A549 (cell line): Measurements from ENCODE around the gene CCDC88B. TPM values are rescaled to one million over a fixed set of nuclear protein-coding genes. Genes with fewer than 3 reads are reported as not detected.

ENCODE experiments used
- ATAC-seq, 2 experiments: fragments of 200-7000 bp in 1 of 2; fragments of >200 bp in 1 of 2; cut with Nextera tagmentation in 1 of 2; cut with Tn5 transposase in 1 of 2; 3 replicates each; pipeline versions ENCODE4 v1.8.0 to v1.9.1; 2018 to 2020; ENCODE audit warnings: mild to moderate bottlenecking in 1 of 2, moderate library complexity in 1 of 2
- CTCF ChIA-PET: fragments of 300-600 bp; sonication (Branson Sonifier 250); formaldehyde crosslinking; extraction: SDS; loops from one replicate; lab custom pipeline; 2021; ENCODE audit warnings: antibody characterized with exemption, inconsistent platforms; lab: Yijun Ruan, JAX
- POLR2A ChIA-PET: fragments of 350-600 bp; formaldehyde crosslinking; extraction: SDS; loops from one replicate; lab custom pipeline; 2021; ENCODE audit warnings: antibody characterized with exemption, inconsistent platforms; lab: Yijun Ruan, JAX
- DNase-seq, 2 experiments: peaks; one replicate each; pipeline versions ENCODE4 v3.0.0 to v3.0.0-alpha.2; 2011 to 2016; ENCODE audit warnings: low read depth in 1 of 2, low spot score in 1 of 2
- FAIRE-seq: peaks from 2 replicates; lab custom pipeline; 2011; peaks lifted over from hg19 to GRCh38; lab: Jason Lieb, UNC
- H3K27ac ChIP-seq, 2 experiments: fragments of >200 bp; sonication (Bioruptor Twin); formaldehyde crosslinking; 3 replicates each; pipeline ENCODE4 v1.5.1; 2016 to 2017
- H3K4me1 ChIP-seq: fragments of >200 bp; sonication (Bioruptor Twin); formaldehyde crosslinking; 3 replicates; pipeline ENCODE4 v1.6.1; 2016
- H3K4me2 ChIP-seq: fragments of >200 bp; sonication (Bioruptor Twin); formaldehyde crosslinking; 3 replicates; pipeline ENCODE4 v1.6.1; 2016
- H3K4me3 ChIP-seq: fragments of >200 bp; sonication (Bioruptor Twin); formaldehyde crosslinking; 3 replicates; pipeline ENCODE4 v1.5.1; 2016
- H3K9me3 ChIP-seq: fragments of >200 bp; sonication (Bioruptor Twin); formaldehyde crosslinking; 3 replicates; pipeline ENCODE4 v1.6.1; 2016
- ATOH8 ChIP-seq: fragments of 250-450 bp; sonication (Bioruptor Pico); IDR thresholded peaks from 2 replicates; pipeline ENCODE4 v1.5.0; 2020; ENCODE audit warnings: low read depth, mild to moderate bottlenecking, moderate library complexity
- CBX8 ChIP-seq: fragments of 200-600 bp; sonication (generic); IDR thresholded peaks from 2 replicates; pipeline ENCODE4 v1.6.1; 2016
- CHD4 ChIP-seq: fragments of 200-600 bp; sonication (generic); IDR thresholded peaks from 2 replicates; pipeline ENCODE4 v1.6.1; 2016; ENCODE audit warnings: antibody characterized with exemption, mild to moderate bottlenecking, borderline replicate concordance
- EHF ChIP-seq: fragments of 250-450 bp; sonication (Bioruptor Pico); IDR thresholded peaks from 2 replicates; pipeline ENCODE4 v1.5.0; 2020; ENCODE audit warnings: mild to moderate bottlenecking
- EHMT2 ChIP-seq: fragments of 200-600 bp; sonication (generic); IDR thresholded peaks from 2 replicates; pipeline ENCODE4 v1.6.1; 2016; ENCODE audit warnings: antibody characterized with exemption, low read depth, mild to moderate bottlenecking, moderate library complexity
- ELK1 ChIP-seq: fragments of 150-350 bp; IDR thresholded peaks from 2 replicates; pipeline ENCODE4 v1.6.1; 2014; ENCODE audit warnings: low read depth, mild to moderate bottlenecking, low read length
- EP300 ChIP-seq, 2 experiments: fragments of >200 bp; sonication (Bioruptor Twin); formaldehyde crosslinking; IDR thresholded peaks; 2 replicates in 1 of 2; 3 replicates in 1 of 2; pipeline ENCODE4 v1.6.1; 2016 to 2017
- ESRRA ChIP-seq: fragments of 150-350 bp; IDR thresholded peaks from 2 replicates; pipeline ENCODE4 v1.6.1; 2014; ENCODE audit warnings: mild to moderate bottlenecking, low read length, borderline replicate concordance
- FOXS1 ChIP-seq: fragments of 250-450 bp; sonication (Bioruptor Pico); IDR thresholded peaks from 2 replicates; pipeline ENCODE4 v1.5.0; 2020; ENCODE audit warnings: mild to moderate bottlenecking, moderate library complexity
- GATA3 ChIP-seq: IDR thresholded peaks from 2 replicates; pipeline ENCODE4 v1.6.1; 2012; ENCODE audit warnings: borderline replicate concordance
- HDAC2 ChIP-seq: fragments of 200-600 bp; sonication (generic); IDR thresholded peaks from 2 replicates; pipeline ENCODE4 v1.6.1; 2016
- HEYL ChIP-seq: fragments of 250-450 bp; sonication (Bioruptor Pico); IDR thresholded peaks from 2 replicates; pipeline ENCODE4 v1.8.0; 2021; ENCODE audit warnings: mild to moderate bottlenecking, moderate library complexity
- HOXA7 ChIP-seq: fragments of 250-450 bp; sonication (Bioruptor Pico); IDR thresholded peaks from 2 replicates; pipeline ENCODE4 v1.5.0; 2020; ENCODE audit warnings: mild to moderate bottlenecking, moderate library complexity
- KDM5A ChIP-seq: fragments of 200-600 bp; sonication (generic); IDR thresholded peaks from 2 replicates; pipeline ENCODE4 v1.6.1; 2016; ENCODE audit warnings: antibody characterized with exemption, mild to moderate bottlenecking
- MAZ ChIP-seq: fragments of 150-350 bp; IDR thresholded peaks from 2 replicates; pipeline ENCODE4 v1.6.1; 2014; ENCODE audit warnings: antibody characterized with exemption, low read depth, low read length, borderline replicate concordance
- NPAS2 ChIP-seq: fragments of 250-450 bp; sonication (Bioruptor Pico); IDR thresholded peaks from 2 replicates; pipeline ENCODE4 v1.8.0; 2022; ENCODE audit warnings: mild to moderate bottlenecking, moderate library complexity, borderline replicate concordance
- PBX3 ChIP-seq: IDR thresholded peaks from 2 replicates; pipeline ENCODE4 v1.6.1; 2012
- RCOR1 ChIP-seq: fragments of 150-350 bp; IDR thresholded peaks from 2 replicates; pipeline ENCODE4 v1.6.1; 2014; ENCODE audit warnings: antibody characterized with exemption, low read length, low read depth
- RNF2 ChIP-seq: fragments of 200-600 bp; sonication (generic); IDR thresholded peaks from 2 replicates; pipeline ENCODE4 v1.6.1; 2016; ENCODE audit warnings: low read depth, mild to moderate bottlenecking, antibody characterized with exemption, moderate library complexity, borderline replicate concordance
- SREBF2 ChIP-seq: fragments of 450-650 bp; IDR thresholded peaks from 2 replicates; pipeline ENCODE4 v1.6.1; 2014; ENCODE audit warnings: mild to moderate bottlenecking, moderate library complexity
- TFCP2L1 ChIP-seq: fragments of 250-450 bp; sonication (Bioruptor Pico); IDR thresholded peaks from 2 replicates; pipeline ENCODE4 v1.5.0; 2021; ENCODE audit warnings: mild to moderate bottlenecking
- ZC3H11A ChIP-seq: fragments of 450-650 bp; IDR thresholded peaks from 2 replicates; pipeline ENCODE4 v1.6.1; 2014; ENCODE audit warnings: antibody characterized with exemption, mild to moderate bottlenecking
- ZFP36 ChIP-seq: fragments of 450-650 bp; IDR thresholded peaks from 2 replicates; pipeline ENCODE4 v1.6.1; 2014; ENCODE audit warnings: borderline replicate concordance; ENCODE audit not compliant: partially characterized antibody
- ZSCAN20 ChIP-seq: fragments of 250-450 bp; sonication (Bioruptor Pico); IDR thresholded peaks from 2 replicates; pipeline ENCODE4 v1.8.0; 2022; ENCODE audit warnings: mild to moderate bottlenecking, moderate library complexity
- WGBS: methylation state at CpG from one replicate; pipeline ENCODE4 v1.1.6; 2017; ENCODE audit errors: missing lambda C conversion rate; 5-methylcytosine and 5-hydroxymethylcytosine counted together
- polyA plus RNA-seq, 4 experiments: library from polyadenylated mRNA; depleted of rRNA in 3 of 4; stranded (reverse); fragments of >200 nt; fragmentation: RNase III in 1 of 4; extraction: RNeasy Plus Mini Kit Qiagen cat#74134 plus additional on column Dnase treatment in 1 of 4; gene quantifications; 2 replicates in 3 of 4; 3 replicates in 1 of 4; pipeline ENCODE4 v1.2.3, GENCODE V29; 2011 to 2017

Gene CCDC88B
- polyA plus RNA-seq, 2 of the 4 experiments (the other 2 are of a cell fraction) = 4.8 to 8.8 TPM

- TF ChIP-seq SREBF2 (no peak), ZFP36 (no peak), ATOH8 (CRISPR knock-in tag) (no peak)
- no peaks in the 10 kb centered on the region; the same call in 2 of the 3 replicates for H3K4me1 ChIP-seq
- no peaks in the 10 kb centered on the region for H3K9me3 ChIP-seq
- WGBS = 88% methylated on average over 11 of the region's 11 CpGs
- FAIRE-seq (no peak), DNase-seq (no peak), ATAC-seq (no peak)
- ChIA-PET POLR2A (no interaction called here), CTCF (interaction anchor here (1.2 to 13.4 kb wide), 6 partner anchors 7 to 120 kb away, joined by 3 to 312 read pairs (median 5); partner anchors contain the start of genes CATSPERZ, CCDC88B, ESRRA and PRDX5)
- H3K4me3 ChIP-seq = no peak overlapping the region
- no peak overlapping the region for H3K4me2 ChIP-seq
- no peak overlapping the region for H3K27ac ChIP-seq
These were observed 15.1 kb upstream of the CCDC88B start for GRCh38 chr11:64324692-64325469.

GRCh38 chr11:64327375-64327774 lies 12.6 kb upstream of the CCDC88B start:
- ChIA-PET POLR2A (interaction anchor here (1.5 kb wide), 1 partner anchor 9 kb away, joined by 11 read pairs; the partner anchor contains the start of gene PRDX5), CTCF (interaction anchor here (1.0 to 13.4 kb wide), 3 partner anchors 9 to 25 kb away, joined by 11 to 312 read pairs (median 55); partner anchors contain the start of genes CATSPERZ, CCDC88B, ESRRA and PRDX5)
- H3K9me3 ChIP-seq = no peaks in the 10 kb centered on the region
- DNase-seq = no peak
- 87% methylated on average over 2 of the region's 2 CpGs for WGBS
- H3K4me1 ChIP-seq = peaks cover 16% of the 10 kb centered on the region
- no peak overlapping the region for H3K4me2 ChIP-seq
- no peak overlapping the region for H3K4me3 ChIP-seq
- no peak for ATAC-seq
- FAIRE-seq = no peak
- TF ChIP-seq ESRRA (no peak), ELK1 (no peak), CHD4 (no peak), ZFP36 (no peak), HDAC2 (no peak), RCOR1 (no peak), EHMT2 (no peak), RNF2 (no peak), NPAS2 (no peak), MAZ (no peak), TFCP2L1 (CRISPR knock-in tag) (no peak), ZC3H11A (no peak)
- H3K27ac ChIP-seq = no peak overlapping the region

GRCh38 chr11:64327993-64328392 lies 12.0 kb upstream of the CCDC88B start:
- no peak overlapping the region for H3K27ac ChIP-seq
- POLR2A ChIA-PET = interaction anchor here (1.5 kb wide), 1 partner anchor 10 kb away, joined by 11 read pairs; the partner anchor contains the start of gene PRDX5
- WGBS = 91% methylated on average over 3 of the region's 3 CpGs
- H3K9me3 ChIP-seq = no peaks in the 10 kb centered on the region
- FAIRE-seq (no peak), ATAC-seq (no peak), DNase-seq (no peak)
- CTCF ChIA-PET = interaction anchor here (6.9 to 33.9 kb wide), 3 partner anchors 18 to 25 kb away, joined by 55 to 996 read pairs (median 312); partner anchors contain the start of genes CATSPERZ, CCDC88B, ESRRA and PRDX5
- no peak overlapping the region for H3K4me3 ChIP-seq
- no peak overlapping the region for H3K4me2 ChIP-seq
- TF ChIP-seq GATA3 (no peak), FOXS1 (CRISPR knock-in tag) (no peak), KDM5A (no peak), HOXA7 (no peak), ZSCAN20 (CRISPR knock-in tag) (no peak), SREBF2 (no peak), EHF (CRISPR knock-in tag) (no peak), PBX3 (no peak), CBX8 (no peak), HEYL (no peak), ESRRA (no peak), NPAS2 (no peak), EP300 (IDR thresholded peaks at IDR 0.05) (no peak)
- peaks cover 20% of the 10 kb centered on the region for H3K4me1 ChIP-seq
